ENCODE results near the gene SLC8A3.
"Not testable (repeated sequence)": the region's sequence is repeated elsewhere in the genome, so short reads cannot be mapped to it uniquely, and the experiment has no call there.

The SLC8A3 gene, protein sequence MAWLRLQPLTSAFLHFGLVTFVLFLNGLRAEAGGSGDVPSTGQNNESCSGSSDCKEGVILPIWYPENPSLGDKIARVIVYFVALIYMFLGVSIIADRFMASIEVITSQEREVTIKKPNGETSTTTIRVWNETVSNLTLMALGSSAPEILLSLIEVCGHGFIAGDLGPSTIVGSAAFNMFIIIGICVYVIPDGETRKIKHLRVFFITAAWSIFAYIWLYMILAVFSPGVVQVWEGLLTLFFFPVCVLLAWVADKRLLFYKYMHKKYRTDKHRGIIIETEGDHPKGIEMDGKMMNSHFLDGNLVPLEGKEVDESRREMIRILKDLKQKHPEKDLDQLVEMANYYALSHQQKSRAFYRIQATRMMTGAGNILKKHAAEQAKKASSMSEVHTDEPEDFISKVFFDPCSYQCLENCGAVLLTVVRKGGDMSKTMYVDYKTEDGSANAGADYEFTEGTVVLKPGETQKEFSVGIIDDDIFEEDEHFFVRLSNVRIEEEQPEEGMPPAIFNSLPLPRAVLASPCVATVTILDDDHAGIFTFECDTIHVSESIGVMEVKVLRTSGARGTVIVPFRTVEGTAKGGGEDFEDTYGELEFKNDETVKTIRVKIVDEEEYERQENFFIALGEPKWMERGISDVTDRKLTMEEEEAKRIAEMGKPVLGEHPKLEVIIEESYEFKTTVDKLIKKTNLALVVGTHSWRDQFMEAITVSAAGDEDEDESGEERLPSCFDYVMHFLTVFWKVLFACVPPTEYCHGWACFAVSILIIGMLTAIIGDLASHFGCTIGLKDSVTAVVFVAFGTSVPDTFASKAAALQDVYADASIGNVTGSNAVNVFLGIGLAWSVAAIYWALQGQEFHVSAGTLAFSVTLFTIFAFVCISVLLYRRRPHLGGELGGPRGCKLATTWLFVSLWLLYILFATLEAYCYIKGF

GRCh38 chr14:70188659-70189455 is at the start of gene SLC8A3:
Gene SLC8A3 (minus strand): TSS chr14:70188951. CDS start chr14:70168422, 20,529 bp downstream.
- no peak for DNase-seq

DNA sequence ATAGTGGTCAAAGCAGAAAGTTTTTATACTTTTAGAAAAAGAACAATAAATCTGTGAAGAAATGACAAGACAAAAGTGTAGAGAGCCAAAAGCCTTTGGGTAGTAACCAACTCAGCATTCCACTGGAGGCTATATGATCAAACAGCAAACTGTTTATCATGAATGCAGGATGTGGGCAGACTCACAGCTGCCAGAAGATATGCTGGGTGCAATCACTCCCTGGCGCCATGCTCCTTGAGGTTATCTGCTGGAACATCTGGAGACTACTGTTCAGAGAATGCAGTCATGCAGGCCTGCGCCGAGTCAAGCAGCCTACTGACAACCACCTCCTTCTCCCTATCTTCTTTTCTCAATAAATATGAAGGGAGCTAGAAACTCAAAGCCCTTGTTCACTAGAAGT is 49.0 kb upstream of the SLC8A3 start:
- DNase-seq, result no peak

DNA sequence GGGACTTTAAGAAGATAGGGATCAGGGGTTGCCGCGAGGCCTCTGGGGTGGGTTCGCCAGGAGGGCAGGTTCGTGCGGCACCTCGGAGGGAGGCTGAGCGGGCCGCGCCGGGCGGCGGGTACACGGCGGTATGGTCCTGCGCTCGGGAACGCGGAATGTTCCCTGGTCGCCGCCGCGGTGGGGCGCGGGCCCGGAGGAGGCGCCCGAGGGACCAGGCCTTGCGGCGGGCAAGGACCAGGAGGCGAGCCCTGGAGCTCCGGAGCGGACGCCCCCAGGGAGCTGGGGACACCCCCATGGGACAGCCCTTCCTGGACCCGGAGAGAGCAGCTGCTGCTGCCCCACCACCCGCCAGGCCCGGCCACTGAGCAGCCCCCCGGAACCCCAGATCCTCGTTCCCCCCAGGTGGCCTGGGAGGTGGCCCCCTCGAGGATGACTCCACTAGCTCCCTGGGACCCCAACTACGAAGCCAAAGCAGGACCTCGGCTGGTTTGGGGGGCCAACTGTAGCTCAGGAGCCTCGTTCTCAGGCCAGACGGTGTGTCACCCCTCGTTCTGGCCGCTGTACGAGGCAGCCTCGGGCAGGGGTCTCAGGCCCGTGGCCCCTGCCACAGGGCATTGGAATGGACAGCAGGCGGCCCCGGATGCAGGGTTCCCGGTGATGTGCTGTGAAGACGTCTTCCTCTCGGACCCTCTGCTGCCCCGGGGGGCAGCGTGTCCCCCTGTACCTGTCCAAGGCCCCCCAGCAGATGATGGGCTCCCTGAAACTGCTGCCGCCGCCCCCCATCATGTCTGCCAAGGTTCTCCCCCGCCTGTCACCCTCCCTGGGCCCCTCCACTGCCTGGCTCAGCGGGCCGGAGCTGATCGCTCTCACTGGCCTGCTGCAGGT is 45.6 kb upstream of the SLC8A3 start:
- no peak for DNase-seq

DNA sequence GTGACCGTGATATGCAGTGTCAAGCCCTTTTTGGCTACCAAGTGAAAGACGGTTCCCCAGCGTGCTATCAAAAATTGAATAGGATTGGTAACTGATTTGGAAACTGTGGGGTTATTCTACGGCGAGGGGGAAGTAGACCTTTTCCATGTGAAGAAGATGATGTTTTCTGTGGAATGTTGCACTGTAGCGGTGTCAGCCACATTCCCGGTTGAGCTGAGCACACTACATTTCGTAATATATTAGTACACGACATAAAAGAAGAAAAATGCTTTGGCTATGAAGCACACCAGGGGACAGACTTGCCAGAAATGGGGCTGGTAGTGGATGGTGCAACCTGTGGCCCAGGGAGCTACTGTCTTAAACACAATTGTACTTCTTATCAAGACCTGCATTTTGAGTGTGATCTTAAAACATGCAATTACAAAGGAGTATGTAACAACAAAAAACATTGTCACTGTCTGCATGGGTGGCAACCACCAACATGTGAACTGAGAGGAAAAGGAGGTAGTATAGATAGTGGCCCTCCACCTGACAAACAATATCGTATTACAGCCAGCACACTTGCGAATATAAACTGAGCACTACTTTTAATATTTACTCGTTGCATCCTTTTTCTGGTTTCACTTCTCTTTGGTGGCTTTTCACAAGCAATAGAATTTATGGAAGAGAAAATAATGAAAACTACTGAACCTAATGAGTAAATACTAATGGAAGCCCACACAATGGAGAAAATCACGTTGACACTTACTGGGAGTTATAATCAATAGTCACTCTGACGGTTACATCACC is 43.2 kb upstream of the SLC8A3 start:
- not testable (repeated sequence) for DNase-seq

- DNase-seq, result not testable (repeated sequence)
Observed at GRCh38 chr14:70229877-70230640, 41.3 kb upstream of the SLC8A3 start.

DNA sequence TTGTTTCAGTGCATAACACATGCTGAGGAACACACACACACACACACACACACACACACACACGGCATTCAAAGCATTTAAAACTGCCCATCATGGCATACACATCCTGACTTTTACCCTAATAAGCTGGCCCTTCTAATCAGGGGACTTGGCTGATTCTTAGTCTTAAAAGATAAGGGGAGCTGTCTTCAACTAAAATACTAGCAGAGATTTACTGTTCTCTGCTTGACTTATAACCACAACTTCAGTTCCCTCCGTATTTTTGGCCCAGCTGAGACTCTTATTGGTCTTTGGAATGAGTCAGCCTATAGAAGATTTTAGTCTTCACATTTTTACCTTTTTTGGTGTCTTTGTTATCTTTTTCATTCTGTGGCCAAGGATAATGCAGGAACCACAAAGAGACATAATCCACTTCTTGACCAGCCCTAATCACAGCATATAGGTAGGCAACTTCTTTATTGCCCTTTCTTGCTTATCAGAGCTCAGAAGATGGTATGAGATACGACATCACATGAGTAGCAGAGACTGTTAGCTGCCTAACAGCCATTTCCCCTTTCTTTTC is 25.1 kb upstream of the SLC8A3 start:
- no peak for DNase-seq

GRCh38 chr14:70212752-70213151 is 24.0 kb upstream of the SLC8A3 start:
- no peak for DNase-seq

- DNase-seq, result no peak
Observed at GRCh38 chr14:70208380-70208779, 19.6 kb upstream of the SLC8A3 start.

DNA sequence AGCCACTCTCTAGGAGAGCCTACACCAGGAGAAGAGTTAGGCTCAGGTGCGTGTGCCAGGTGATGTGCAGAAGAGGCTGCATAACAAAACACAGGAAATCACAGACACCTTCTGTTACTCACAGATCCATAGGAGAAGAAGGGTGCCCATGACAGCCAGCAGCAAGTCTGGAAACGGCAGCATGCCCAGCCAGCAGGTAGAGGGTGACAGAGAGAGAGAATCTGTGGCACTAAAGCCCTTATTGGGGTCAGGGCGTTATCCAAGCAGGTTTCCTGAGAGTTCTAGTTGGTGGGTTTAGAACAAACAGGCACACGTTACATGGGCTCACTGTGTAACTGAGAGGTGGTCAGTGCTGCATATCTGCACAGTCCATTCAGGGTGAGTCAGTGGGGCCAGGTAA is 14.9 kb upstream of the SLC8A3 start:
- no peak for DNase-seq

DNA sequence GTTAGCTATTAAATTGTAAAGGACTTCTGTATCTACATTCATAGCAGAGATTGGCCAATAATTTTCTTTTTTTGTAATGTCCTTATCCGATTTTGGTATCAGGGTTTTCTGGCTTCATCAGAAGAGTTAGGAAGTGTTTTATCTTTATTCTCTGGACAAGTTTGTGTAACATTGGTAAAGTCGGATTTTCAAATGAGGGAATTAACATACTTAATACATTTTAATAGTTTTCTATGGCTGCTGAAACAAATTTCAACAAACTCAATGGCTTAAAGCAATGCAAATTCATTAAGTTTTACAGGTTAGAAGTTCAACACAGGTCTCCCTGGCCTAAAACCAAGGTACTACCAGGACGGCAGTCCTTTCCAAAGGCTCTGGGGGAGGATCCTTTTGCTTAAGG is 13.2 kb upstream of the SLC8A3 start:
- DNase-seq, result no peak

GRCh38 chr14:70193396-70193795 is 4.6 kb upstream of the SLC8A3 start:
- DNase-seq, result no peak

- no peak for DNase-seq
Observed at GRCh38 chr14:70192915-70193314, 4.2 kb upstream of the SLC8A3 start.

GRCh38 chr14:70190156-70190555 is 1.4 kb upstream of the SLC8A3 start:
- DNase-seq, result no peak

GRCh38 chr14:70189456-70190077 is 816 bp upstream of the SLC8A3 start:
- no peak for DNase-seq

GRCh38 chr14:70188322-70188658 is 461 bp downstream of the SLC8A3 start:
- DNase-seq, result no peak

- DNase-seq, result no peak
Observed at GRCh38 chr14:70186900-70187451, 1.8 kb downstream of the SLC8A3 start.

DNA sequence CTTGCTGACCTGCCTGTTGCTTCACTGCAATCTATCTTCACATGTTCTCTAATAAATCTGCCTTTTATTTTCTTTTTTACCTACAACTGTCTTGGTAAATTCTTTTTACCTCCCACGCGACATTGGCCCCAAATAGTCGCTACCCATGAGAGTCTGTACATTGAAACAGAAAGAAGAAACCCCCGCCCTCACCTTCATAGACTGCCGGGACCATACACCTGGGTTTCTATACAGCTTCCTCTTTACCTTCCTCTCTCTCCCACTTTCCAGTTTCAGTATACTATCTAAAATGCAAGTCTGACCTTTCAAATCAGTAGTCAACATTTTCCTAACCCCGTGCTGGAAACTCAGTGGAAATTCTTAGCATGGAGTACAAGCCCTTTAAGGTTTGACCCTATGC is 4.8 kb downstream of the SLC8A3 start:
- DNase-seq, result no peak

DNA sequence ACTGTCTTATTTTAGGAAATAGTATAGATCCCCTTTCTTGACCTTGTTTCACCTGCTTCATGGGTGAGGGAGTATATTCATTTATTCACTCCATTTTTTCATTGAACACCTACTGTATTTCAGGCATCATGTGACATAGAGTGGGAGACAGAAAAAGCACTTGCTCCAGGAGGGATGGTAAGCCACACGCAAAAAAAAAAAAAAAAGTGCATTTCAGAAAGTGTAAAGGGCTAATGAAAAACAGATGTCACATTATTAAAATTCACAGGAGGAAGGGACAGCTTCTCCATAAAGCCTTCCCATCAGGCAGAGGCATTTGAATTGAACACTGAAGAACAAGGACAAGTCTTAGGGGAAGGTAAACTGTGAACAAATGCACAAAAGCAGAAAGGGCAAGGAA is 7.5 kb downstream of the SLC8A3 start:
- DNase-seq, result no peak

DNA sequence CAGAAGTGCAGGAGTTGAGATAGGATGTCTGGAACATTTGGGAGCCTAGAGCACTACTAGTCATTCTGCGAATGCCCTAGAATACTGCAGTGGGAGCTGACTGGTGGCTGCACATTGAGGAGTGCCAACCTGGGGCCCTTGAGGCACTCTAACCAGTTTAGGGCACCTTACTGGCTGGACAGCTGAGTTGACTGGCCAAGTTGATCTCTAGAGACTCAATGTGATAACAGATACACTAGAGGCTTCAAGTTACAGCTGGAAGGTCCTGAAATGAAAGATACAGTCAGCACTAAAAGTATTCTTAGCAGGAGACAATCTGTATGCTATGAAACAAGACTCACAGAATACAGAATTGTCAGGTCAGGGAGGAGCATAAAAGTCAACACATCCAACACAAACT is 8.0 kb downstream of the SLC8A3 start:
- no peak for DNase-seq

All from Kasumi-1 (cell line).